ENCODE data around the gene PGC.

DNA sequence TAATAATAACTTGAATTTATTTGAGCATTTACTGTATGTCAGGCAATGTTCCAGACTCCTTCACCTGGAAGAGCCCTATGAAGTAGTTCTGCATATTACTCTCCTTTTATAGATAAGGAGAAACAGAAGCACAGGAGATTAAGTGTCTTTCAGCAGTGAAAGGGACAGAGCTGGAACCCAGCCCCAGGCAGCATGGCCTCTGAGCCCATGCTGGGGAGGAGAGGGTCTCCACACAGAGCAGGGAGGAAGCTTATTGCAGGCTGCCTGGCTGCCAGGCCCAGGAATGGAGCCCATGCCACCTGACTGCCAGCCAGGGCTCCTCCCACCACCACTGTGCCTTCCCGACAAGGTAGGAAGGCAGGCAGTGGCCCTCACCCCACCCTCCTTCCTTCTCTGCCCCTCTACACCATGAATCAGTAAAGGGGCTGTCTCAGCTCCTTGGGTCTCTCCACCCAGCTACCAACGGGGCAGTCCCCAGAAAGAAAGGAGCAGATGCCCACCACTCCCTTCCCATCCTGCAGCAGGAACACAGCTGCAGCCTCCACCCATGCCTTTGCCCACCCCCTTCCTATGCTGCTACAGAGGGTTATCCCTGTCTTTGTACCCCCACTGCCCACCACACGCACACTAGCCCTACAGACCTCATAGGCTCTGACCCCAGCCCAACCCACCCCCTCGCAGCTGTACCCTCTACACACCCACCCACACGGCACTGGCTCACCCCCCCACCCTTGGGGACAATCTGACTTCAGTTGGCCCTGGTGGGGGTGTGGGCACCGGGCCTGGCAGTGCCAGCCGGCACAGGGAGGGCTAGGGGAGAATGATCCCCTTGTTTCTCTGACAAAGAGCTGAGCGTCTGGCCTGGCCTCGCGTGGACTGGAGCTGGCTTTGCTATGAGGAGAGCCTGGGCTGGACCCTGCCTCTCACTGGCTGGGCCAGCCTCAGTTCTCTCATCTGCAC is 53.6 kb downstream of the PGC start:
- TF ChIP-seq, protein P1, sequence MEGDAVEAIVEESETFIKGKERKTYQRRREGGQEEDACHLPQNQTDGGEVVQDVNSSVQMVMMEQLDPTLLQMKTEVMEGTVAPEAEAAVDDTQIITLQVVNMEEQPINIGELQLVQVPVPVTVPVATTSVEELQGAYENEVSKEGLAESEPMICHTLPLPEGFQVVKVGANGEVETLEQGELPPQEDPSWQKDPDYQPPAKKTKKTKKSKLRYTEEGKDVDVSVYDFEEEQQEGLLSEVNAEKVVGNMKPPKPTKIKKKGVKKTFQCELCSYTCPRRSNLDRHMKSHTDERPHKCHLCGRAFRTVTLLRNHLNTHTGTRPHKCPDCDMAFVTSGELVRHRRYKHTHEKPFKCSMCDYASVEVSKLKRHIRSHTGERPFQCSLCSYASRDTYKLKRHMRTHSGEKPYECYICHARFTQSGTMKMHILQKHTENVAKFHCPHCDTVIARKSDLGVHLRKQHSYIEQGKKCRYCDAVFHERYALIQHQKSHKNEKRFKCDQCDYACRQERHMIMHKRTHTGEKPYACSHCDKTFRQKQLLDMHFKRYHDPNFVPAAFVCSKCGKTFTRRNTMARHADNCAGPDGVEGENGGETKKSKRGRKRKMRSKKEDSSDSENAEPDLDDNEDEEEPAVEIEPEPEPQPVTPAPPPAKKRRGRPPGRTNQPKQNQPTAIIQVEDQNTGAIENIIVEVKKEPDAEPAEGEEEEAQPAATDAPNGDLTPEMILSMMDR (IDR thresholded peaks at IDR 0.05; ENCODE audit: borderline replicate concordance, extremely low read depth, low read length, poor library complexity, severe bottlenecking), result no peak
- TF ChIP-seq EZH2 (IDR thresholded peaks at IDR 0.05; ENCODE audit: borderline replicate concordance, low read depth, low read length, severe bottlenecking), result no peak
